Activated CD4-positive, alpha-beta T cell treated with anti-CD3 and anti-CD28 coated beads, Interleukin-2, amount 50 U/mL, for 1 hour (primary cell): Measurements from ENCODE around the gene PPL.
A peak's percentile ranks its signal among the peaks of the same experiment; 100 is the strongest.

Experiments
- DNase-seq: peaks from one replicate; pipeline ENCODE4 v3.0.0-alpha.2; 2020

Gene PPL

GRCh38 chr16:4855371-4855770, 81.6 kb downstream of the PPL start:
- DNase-seq: no peak

- no peak for DNase-seq
Measured at GRCh38 chr16:4852221-4852872, 84.6 kb downstream of the PPL start.

- DNase-seq: no peak
Measured at GRCh38 chr16:4850211-4850610, 86.7 kb downstream of the PPL start.

- DNase-seq: peak; percentile 31
Measured at GRCh38 chr16:4847774-4848587, 89.0 kb downstream of the PPL start.

GRCh38 chr16:4846901-4847773, 89.8 kb downstream of the PPL start, which contains the start of the genes GLYR1 and UBN1:
Gene GLYR1 (minus strand): TSS chr16:4847288. CDS start chr16:4847265, 23 bp downstream.
Gene UBN1 (plus strand): TSS chr16:4847481. CDS start chr16:4852918, 5,437 bp downstream.
- peak; percentile 100 for DNase-seq

GRCh38 chr16:4846503-4846900, 90.4 kb downstream of the PPL start:
- DNase-seq: peak; percentile 26

- no peak for DNase-seq
Measured at GRCh38 chr16:4840984-4841383, 96.0 kb downstream of the PPL start.

- no peak for DNase-seq
Measured at GRCh38 chr16:4839942-4840341, 97.0 kb downstream of the PPL start.

GRCh38 chr16:4837733-4838501, 99.0 kb downstream of the PPL start:
- DNase-seq: no peak

GRCh38 chr16:4836727-4837126, 100.2 kb downstream of the PPL start:
- DNase-seq: no peak

- no peak for DNase-seq
Measured at GRCh38 chr16:4833584-4833983, 103.4 kb downstream of the PPL start.

GRCh38 chr16:4832698-4833343, 104.1 kb downstream of the PPL start:
- DNase-seq: no peak
